Suprapubic skin (tissue), 3 donors: ENCODE results near the gene CCDC110.

Source experiments
- CTCF ChIP-seq, 2 donors: fragments of 200-600 bp in 1 of 2; fragments of 450-650 bp in 1 of 2; sonication (generic) in 1 of 2; IDR thresholded peaks; one replicate each; pipeline ENCODE4 v1.5.1; 2016 to 2019; ENCODE audit warnings: antibody characterized with exemption in 2 of 2, mild to moderate bottlenecking in 1 of 2, moderate library complexity in 1 of 2
- POLR2AphosphoS5 ChIP-seq, 3 donors: sonication (generic); formaldehyde crosslinking; IDR thresholded peaks; one replicate each; pipeline ENCODE4 v1.6.1; 2017; ENCODE audit warnings: antibody characterized with exemption in 3 of 3

- no peak for TF ChIP-seq CTCF (IDR thresholded peaks at IDR 0.05)
- no peak for TF ChIP-seq POLR2AphosphoS5 (IDR thresholded peaks at IDR 0.05)
These were observed 43.7 kb upstream of the CCDC110 start for GRCh38 chr4:185515248-185515647.
